ENCODE measurements around the gene HBEGF. TPM values are rescaled to one million over a fixed set of nuclear protein-coding genes. Genes with fewer than 3 reads are reported as not detected.

The HBEGF gene
- total RNA-seq, 1 donor from 2014 or later: 257 TPM

GRCh38 chr5:140338336-140338735 is 8.1 kb downstream of the HBEGF start:
- Mint-ChIP-seq H3K36me3 (ENCODE audit: low read depth, unreplicated experiment) (peaks cover 38% of the 10 kb centered on the region), H3K27me3 (ENCODE audit: low read depth, unreplicated experiment) (no peaks in the 10 kb centered on the region), H3K4me1 (ENCODE audit: low read depth, unreplicated experiment) (peaks cover 75% of the 10 kb centered on the region), H3K27ac (ENCODE audit: unreplicated experiment) (peak overlapping the region; percentile 78), H3K4me3 (ENCODE audit: unreplicated experiment) (peak overlapping the region; percentile 68), H3K9me3 (ENCODE audit: unreplicated experiment) (no peaks in the 10 kb centered on the region)
- H3K27me3 ChIP-seq (ENCODE audit: insufficient read depth, low read length): no peaks in the 10 kb centered on the region
- no peak overlapping the region for H3K9ac ChIP-seq (ENCODE audit: low read length)
- H3K4me3 ChIP-seq (ENCODE audit: insufficient read depth, low read depth, low read length): no peak overlapping the region
- DNase-seq (ENCODE audit: low read depth): peak; percentile 38
- no peak for FAIRE-seq
- H3K9me3 ChIP-seq (ENCODE audit: insufficient read depth, low read depth, low read length): no peaks in the 10 kb centered on the region
- TF ChIP-seq CTCF (IDR thresholded peaks at IDR 0.05; ENCODE audit: insufficient read depth, low read depth, low read length): no peak
- no peak for TF ChIP-seq EZH2 (IDR thresholded peaks at IDR 0.05; ENCODE audit: insufficient read depth, low read length)
- H3K36me3 ChIP-seq (ENCODE audit: insufficient read depth, low read length): peaks cover 58% of the 10 kb centered on the region
- peaks cover 77% of the 10 kb centered on the region for H4K20me1 ChIP-seq (ENCODE audit: insufficient read depth, low read length)
- peak overlapping the region; percentile 19 for H3K27ac ChIP-seq (ENCODE audit: low read depth, low read length)
- peak overlapping the region; percentile 38 for H3K4me2 ChIP-seq (ENCODE audit: low read length)
- H3K4me1 ChIP-seq (ENCODE audit: insufficient read depth, low read length): peaks cover 34% of the 10 kb centered on the region
- H2AFZ ChIP-seq (ENCODE audit: low read depth, low read length): no peak overlapping the region
- peaks cover 69% of the 10 kb centered on the region for H3K79me2 ChIP-seq (ENCODE audit: insufficient read depth, low read length)

- H3K27ac ChIP-seq (ENCODE audit: low read depth, low read length): peak overlapping the region; percentile 19
- H3K4me1 Mint-ChIP-seq (ENCODE audit: low read depth, unreplicated experiment): peaks cover 75% of the 10 kb centered on the region
- FAIRE-seq (no peak), DNase-seq (ENCODE audit: low read depth) (no peak)
- H3K36me3 ChIP-seq (ENCODE audit: insufficient read depth, low read length): peaks cover 60% of the 10 kb centered on the region
- peaks cover 41% of the 10 kb centered on the region for H3K36me3 Mint-ChIP-seq (ENCODE audit: low read depth, unreplicated experiment)
- H3K27ac Mint-ChIP-seq (ENCODE audit: unreplicated experiment): peak overlapping the region; percentile 77
- peaks cover 73% of the 10 kb centered on the region for H4K20me1 ChIP-seq (ENCODE audit: insufficient read depth, low read length)
- H2AFZ ChIP-seq (ENCODE audit: low read depth, low read length): no peak overlapping the region
- H3K27me3 Mint-ChIP-seq (ENCODE audit: low read depth, unreplicated experiment): no peaks in the 10 kb centered on the region
- H3K4me3 Mint-ChIP-seq (ENCODE audit: unreplicated experiment): peak overlapping the region; percentile 60
- H3K79me2 ChIP-seq (ENCODE audit: insufficient read depth, low read length): peaks cover 65% of the 10 kb centered on the region
- TF ChIP-seq EZH2 (IDR thresholded peaks at IDR 0.05; ENCODE audit: insufficient read depth, low read length): no peak
- H3K9me3 Mint-ChIP-seq (ENCODE audit: unreplicated experiment): no peaks in the 10 kb centered on the region
- H3K9me3 ChIP-seq (ENCODE audit: insufficient read depth, low read depth, low read length): no peaks in the 10 kb centered on the region
- no peak overlapping the region for H3K9ac ChIP-seq (ENCODE audit: low read length)
- H3K4me2 ChIP-seq (ENCODE audit: low read length): no peak overlapping the region
- no peak overlapping the region for H3K4me3 ChIP-seq (ENCODE audit: insufficient read depth, low read depth, low read length)
- no peaks in the 10 kb centered on the region for H3K27me3 ChIP-seq (ENCODE audit: insufficient read depth, low read length)
- peaks cover 29% of the 10 kb centered on the region for H3K4me1 ChIP-seq (ENCODE audit: insufficient read depth, low read length)
Observed at GRCh38 chr5:140337880-140338279, 8.5 kb downstream of the HBEGF start.

GRCh38 chr5:140336388-140336787 is 10.0 kb downstream of the HBEGF start:
- no peaks in the 10 kb centered on the region for H3K27me3 ChIP-seq (ENCODE audit: insufficient read depth, low read length)
- Mint-ChIP-seq H3K27ac (ENCODE audit: unreplicated experiment) (peak overlapping the region; percentile 87), H3K27me3 (ENCODE audit: low read depth, unreplicated experiment) (no peaks in the 10 kb centered on the region), H3K36me3 (ENCODE audit: low read depth, unreplicated experiment) (peaks cover 42% of the 10 kb centered on the region), H3K9me3 (ENCODE audit: unreplicated experiment) (no peaks in the 10 kb centered on the region), H3K4me1 (ENCODE audit: low read depth, unreplicated experiment) (peaks cover 74% of the 10 kb centered on the region), H3K4me3 (ENCODE audit: unreplicated experiment) (peak overlapping the region; percentile 64)
- H3K36me3 ChIP-seq (ENCODE audit: insufficient read depth, low read length): peaks cover 56% of the 10 kb centered on the region
- no peak overlapping the region for H2AFZ ChIP-seq (ENCODE audit: low read depth, low read length)
- FAIRE-seq: no peak
- H3K4me3 ChIP-seq (ENCODE audit: insufficient read depth, low read depth, low read length): no peak overlapping the region
- H4K20me1 ChIP-seq (ENCODE audit: insufficient read depth, low read length): peaks cover 59% of the 10 kb centered on the region
- peaks cover 14% of the 10 kb centered on the region for H3K4me1 ChIP-seq (ENCODE audit: insufficient read depth, low read length)
- TF ChIP-seq CTCF (IDR thresholded peaks at IDR 0.05; ENCODE audit: insufficient read depth, low read depth, low read length) (no peak), EZH2 (IDR thresholded peaks at IDR 0.05; ENCODE audit: insufficient read depth, low read length) (no peak)
- no peaks in the 10 kb centered on the region for H3K9me3 ChIP-seq (ENCODE audit: insufficient read depth, low read depth, low read length)
- no peak overlapping the region for H3K27ac ChIP-seq (ENCODE audit: low read depth, low read length)
- no peak for DNase-seq (ENCODE audit: low read depth)
- peaks cover 50% of the 10 kb centered on the region for H3K79me2 ChIP-seq (ENCODE audit: insufficient read depth, low read length)
- no peak overlapping the region for H3K9ac ChIP-seq (ENCODE audit: low read length)
- H3K4me2 ChIP-seq (ENCODE audit: low read length): no peak overlapping the region

Measured in astrocyte (in vitro differentiated cells and primary cell).